ENCODE measurements around the gene FOXA2. TPM values are rescaled to one million over a fixed set of nuclear protein-coding genes. Genes with fewer than 3 reads are reported as not detected.

Gene FOXA2
- total RNA-seq, 2 experiments from 2014 or later, result not detected

DNA sequence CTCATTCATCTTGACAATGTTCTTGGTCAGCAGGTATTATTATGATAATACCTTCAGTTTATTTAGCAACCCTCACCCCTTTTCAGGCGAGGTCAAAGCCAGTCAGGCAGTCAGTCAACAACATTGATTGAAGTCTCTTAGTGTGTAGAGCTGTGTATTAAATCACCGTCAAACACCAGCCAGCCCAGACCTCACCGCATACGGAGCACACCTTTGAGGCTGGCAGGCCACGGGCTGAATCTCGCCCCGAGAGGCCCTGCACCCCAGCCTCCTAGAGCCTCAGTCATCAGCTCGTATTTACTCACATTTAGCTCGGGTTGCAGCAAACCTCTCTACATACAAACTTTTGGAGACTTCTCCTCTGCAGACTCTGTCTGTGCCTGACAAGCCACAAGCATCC, 36.0 kb upstream of the FOXA2 start:
- ChIA-PET CTCF (no interaction called here), POLR2A (no interaction called here)
- no peaks in the 10 kb centered on the region for H3K4me1 Mint-ChIP-seq (ENCODE audit: low read depth)
- Histone ChIP-seq H3K36me3 (ENCODE audit: insufficient read depth, low read length) (no peaks in the 10 kb centered on the region), H3K4me3 (ENCODE audit: low read length) (no peak overlapping the region), H3K27ac (ENCODE audit: low read depth in 1 of 2, low read length in 2 of 2) (no peak overlapping the region), H3K4me1 (ENCODE audit: insufficient read depth, low read length) (no peaks in the 10 kb centered on the region), H3K27me3 (ENCODE audit: control insufficient read depth in 1 of 2, insufficient read depth in 2 of 2, low read length in 2 of 2) (no peaks in the 10 kb centered on the region), H3K9me3 (ENCODE audit: control insufficient read depth in 1 of 2, insufficient read depth in 1 of 2, low read length in 2 of 2) (no peaks in the 10 kb centered on the region)
- intact Hi-C loops (cut with DNase I, micrococcal nuclease), result no loop called here
- no peak overlapping the region for H3K27ac Mint-ChIP-seq
- H3K4me3 Mint-ChIP-seq, result no peak overlapping the region
- TF ChIP-seq, protein P1, sequence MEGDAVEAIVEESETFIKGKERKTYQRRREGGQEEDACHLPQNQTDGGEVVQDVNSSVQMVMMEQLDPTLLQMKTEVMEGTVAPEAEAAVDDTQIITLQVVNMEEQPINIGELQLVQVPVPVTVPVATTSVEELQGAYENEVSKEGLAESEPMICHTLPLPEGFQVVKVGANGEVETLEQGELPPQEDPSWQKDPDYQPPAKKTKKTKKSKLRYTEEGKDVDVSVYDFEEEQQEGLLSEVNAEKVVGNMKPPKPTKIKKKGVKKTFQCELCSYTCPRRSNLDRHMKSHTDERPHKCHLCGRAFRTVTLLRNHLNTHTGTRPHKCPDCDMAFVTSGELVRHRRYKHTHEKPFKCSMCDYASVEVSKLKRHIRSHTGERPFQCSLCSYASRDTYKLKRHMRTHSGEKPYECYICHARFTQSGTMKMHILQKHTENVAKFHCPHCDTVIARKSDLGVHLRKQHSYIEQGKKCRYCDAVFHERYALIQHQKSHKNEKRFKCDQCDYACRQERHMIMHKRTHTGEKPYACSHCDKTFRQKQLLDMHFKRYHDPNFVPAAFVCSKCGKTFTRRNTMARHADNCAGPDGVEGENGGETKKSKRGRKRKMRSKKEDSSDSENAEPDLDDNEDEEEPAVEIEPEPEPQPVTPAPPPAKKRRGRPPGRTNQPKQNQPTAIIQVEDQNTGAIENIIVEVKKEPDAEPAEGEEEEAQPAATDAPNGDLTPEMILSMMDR (IDR thresholded peaks at IDR 0.05), result no peak
- DNase-seq, result no peak
- ATAC-seq (ENCODE audit: poor library complexity), result no peak
- H3K36me3 Mint-ChIP-seq (ENCODE audit: low read depth), result no peaks in the 10 kb centered on the region
- no peaks in the 10 kb centered on the region for H3K9me3 Mint-ChIP-seq
- H3K27me3 Mint-ChIP-seq, result no peaks in the 10 kb centered on the region

DNA sequence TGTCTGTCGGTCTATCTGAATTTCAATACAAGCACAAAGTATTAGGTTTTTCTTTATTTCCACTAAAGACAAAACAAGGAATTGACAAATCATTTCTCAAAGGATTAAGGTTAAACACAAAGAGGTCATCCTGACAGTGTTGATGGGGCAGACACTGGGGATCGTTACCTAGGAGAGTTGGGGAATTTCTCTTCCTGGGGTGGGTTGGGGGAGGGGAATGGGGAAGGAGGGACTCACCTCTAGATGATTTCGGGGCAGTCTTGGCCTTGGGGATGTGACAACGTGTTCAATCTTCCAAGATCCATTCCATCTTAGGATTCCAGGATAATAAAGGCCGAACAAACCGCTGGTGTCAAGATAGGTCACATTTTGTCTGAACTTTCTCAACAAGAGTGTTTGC, 35.4 kb upstream of the FOXA2 start:
- H3K4me3 Mint-ChIP-seq, result no peak overlapping the region
- H3K27ac Mint-ChIP-seq, result no peak overlapping the region
- ATAC-seq (ENCODE audit: poor library complexity) (no peak), DNase-seq (no peak)
- no peaks in the 10 kb centered on the region for H3K9me3 ChIP-seq (ENCODE audit: control insufficient read depth in 1 of 2, insufficient read depth in 1 of 2, low read length in 2 of 2)
- POLR2A ChIA-PET, result no interaction called here
- intact Hi-C loops (cut with DNase I, micrococcal nuclease), result no loop called here
- H3K9me3 Mint-ChIP-seq, result no peaks in the 10 kb centered on the region
- H3K27me3 Mint-ChIP-seq, result no peaks in the 10 kb centered on the region
- no peaks in the 10 kb centered on the region for H3K4me1 Mint-ChIP-seq (ENCODE audit: low read depth)
- no peak overlapping the region for H3K27ac ChIP-seq (ENCODE audit: low read depth in 1 of 2, low read length in 2 of 2)
- TF ChIP-seq, protein P1 (IDR thresholded peaks at IDR 0.05), result no peak
- no peaks in the 10 kb centered on the region for H3K36me3 Mint-ChIP-seq (ENCODE audit: low read depth)
- CTCF ChIA-PET, result no interaction called here
- no peaks in the 10 kb centered on the region for H3K27me3 ChIP-seq (ENCODE audit: control insufficient read depth in 1 of 2, insufficient read depth in 2 of 2, low read length in 2 of 2)
- H3K36me3 ChIP-seq (ENCODE audit: insufficient read depth, low read length), result no peaks in the 10 kb centered on the region
- no peaks in the 10 kb centered on the region for H3K4me1 ChIP-seq (ENCODE audit: insufficient read depth, low read length)
- no peak overlapping the region for H3K4me3 ChIP-seq (ENCODE audit: low read length)

DNA sequence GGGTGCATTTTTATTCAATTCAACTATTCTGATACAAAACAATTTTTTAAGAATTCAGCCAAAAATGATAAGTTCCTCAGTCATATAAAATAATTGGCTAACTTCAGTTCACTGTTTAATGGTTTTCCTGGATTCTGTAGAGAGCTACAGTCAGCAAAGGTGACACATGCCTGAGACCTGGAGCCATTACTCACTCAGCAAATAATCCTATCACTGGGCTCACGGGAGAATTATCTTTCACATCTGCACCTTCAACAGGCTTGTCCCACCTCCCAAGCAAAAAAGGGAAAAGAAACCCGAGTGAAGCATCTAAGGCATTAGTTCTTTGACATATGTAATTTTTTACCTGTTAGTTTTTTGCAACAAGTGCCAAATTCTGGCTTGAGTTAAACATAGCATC, 34.9 kb upstream of the FOXA2 start:
- Mint-ChIP-seq H3K4me3 (no peak overlapping the region), H3K36me3 (ENCODE audit: low read depth) (no peaks in the 10 kb centered on the region), H3K9me3 (no peaks in the 10 kb centered on the region), H3K27me3 (no peaks in the 10 kb centered on the region), H3K4me1 (ENCODE audit: low read depth) (no peaks in the 10 kb centered on the region), H3K27ac (no peak overlapping the region)
- Histone ChIP-seq H3K36me3 (ENCODE audit: insufficient read depth, low read length) (no peaks in the 10 kb centered on the region), H3K27ac (ENCODE audit: low read depth in 1 of 2, low read length in 2 of 2) (no peak overlapping the region), H3K4me1 (ENCODE audit: insufficient read depth, low read length) (no peaks in the 10 kb centered on the region), H3K9me3 (ENCODE audit: control insufficient read depth in 1 of 2, insufficient read depth in 1 of 2, low read length in 2 of 2) (no peaks in the 10 kb centered on the region), H3K27me3 (ENCODE audit: control insufficient read depth in 1 of 2, insufficient read depth in 2 of 2, low read length in 2 of 2) (no peaks in the 10 kb centered on the region), H3K4me3 (ENCODE audit: low read length) (no peak overlapping the region)
- TF ChIP-seq, protein P1 (IDR thresholded peaks at IDR 0.05), result no peak
- DNase-seq, result no peak
- POLR2A ChIA-PET, result no interaction called here
- ATAC-seq (ENCODE audit: poor library complexity), result no peak
- CTCF ChIA-PET, result no interaction called here
- intact Hi-C loops (cut with DNase I, micrococcal nuclease), result no loop called here

Measured in CD4-positive, alpha-beta T cell (primary cell).